ENCODE measurements around the gene BUD23. TPM values are rescaled to one million over a fixed set of nuclear protein-coding genes. Genes with fewer than 3 reads are reported as not detected.

The BUD23 gene
- total and polyA plus RNA-seq, 9 of the 15 experiments (the other 6 are each of a cell fraction or from before 2014, with no cell fraction given) = 79.5 to 270 (median 150) TPM

DNA sequence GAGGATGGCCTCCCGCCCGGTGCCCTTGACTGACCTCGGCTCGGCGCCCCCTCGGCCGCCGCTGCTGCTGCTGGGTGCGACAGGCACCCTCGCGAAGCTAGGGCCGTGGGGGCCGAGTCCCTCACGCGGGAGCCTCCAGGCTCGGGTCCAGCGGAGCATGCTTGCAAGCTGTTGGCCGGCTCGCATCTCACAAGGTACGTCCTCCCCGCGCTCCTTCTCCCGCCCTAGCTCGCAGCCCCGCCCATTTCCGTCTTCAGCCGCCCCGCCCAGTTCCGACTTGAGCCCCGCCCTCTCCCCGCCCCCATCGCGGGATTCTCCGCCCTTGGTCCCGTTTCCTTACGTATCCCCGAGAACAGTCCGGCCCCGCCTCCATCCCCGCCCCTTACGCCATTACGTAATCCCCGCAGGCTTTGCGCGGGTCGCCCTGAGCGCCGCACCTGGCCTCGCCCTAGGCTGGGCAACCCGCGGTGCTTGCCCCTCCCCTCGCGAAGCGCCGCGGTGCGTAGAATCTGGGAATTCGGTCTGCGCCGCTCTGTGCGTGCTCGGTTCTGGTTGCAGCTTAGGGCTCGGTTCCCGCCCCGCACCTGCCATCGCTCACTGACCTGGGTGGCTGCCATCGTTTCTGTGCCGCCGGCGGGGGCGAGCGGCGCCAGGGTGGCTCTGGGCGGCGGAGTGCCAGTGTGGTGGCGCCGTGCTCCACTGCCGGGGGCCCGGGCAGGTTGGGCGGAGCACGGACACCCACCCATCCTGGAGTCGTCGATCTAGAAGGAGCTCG, 55.4 kb downstream of the BUD23 start, which contains the start of gene ABHD11 (continued):
- TF ChIP-seq ZNF311 (CRISPR knock-in tag; IDR thresholded peaks at IDR 0.05) (no peak), MEF2A (IDR thresholded peaks at IDR 0.05; ENCODE audit: control insufficient read depth, low read depth, low read length) (no peak), C11orf30 (IDR thresholded peaks at IDR 0.05; ENCODE audit: low read depth) (no peak), RUNX1 (IDR thresholded peaks at IDR 0.05; ENCODE audit: low read depth) (0 out of 2 replicates have a peak, but pooled peaks have one; percentile 33), TBP (optimal IDR thresholded peaks at IDR 0.05; ENCODE audit: low read depth, low read length) (peak; percentile 62), HIVEP1 (CRISPR knock-in tag; IDR thresholded peaks at IDR 0.05) (no peak; the same call in 1 of the 2 replicates), FOS (IDR thresholded peaks at IDR 0.05; ENCODE audit: extremely low read depth, insufficient read length) (no peak), ZBTB26 (CRISPR knock-in tag; IDR thresholded peaks at IDR 0.05) (peak; percentile 4; the same call in 1 of the 2 replicates), AFF1 (IDR thresholded peaks at IDR 0.05; ENCODE audit: low read depth in 1 of 2, partially characterized antibody in 2 of 2) (no peak)
- TF ChIP-seq, protein P1, sequence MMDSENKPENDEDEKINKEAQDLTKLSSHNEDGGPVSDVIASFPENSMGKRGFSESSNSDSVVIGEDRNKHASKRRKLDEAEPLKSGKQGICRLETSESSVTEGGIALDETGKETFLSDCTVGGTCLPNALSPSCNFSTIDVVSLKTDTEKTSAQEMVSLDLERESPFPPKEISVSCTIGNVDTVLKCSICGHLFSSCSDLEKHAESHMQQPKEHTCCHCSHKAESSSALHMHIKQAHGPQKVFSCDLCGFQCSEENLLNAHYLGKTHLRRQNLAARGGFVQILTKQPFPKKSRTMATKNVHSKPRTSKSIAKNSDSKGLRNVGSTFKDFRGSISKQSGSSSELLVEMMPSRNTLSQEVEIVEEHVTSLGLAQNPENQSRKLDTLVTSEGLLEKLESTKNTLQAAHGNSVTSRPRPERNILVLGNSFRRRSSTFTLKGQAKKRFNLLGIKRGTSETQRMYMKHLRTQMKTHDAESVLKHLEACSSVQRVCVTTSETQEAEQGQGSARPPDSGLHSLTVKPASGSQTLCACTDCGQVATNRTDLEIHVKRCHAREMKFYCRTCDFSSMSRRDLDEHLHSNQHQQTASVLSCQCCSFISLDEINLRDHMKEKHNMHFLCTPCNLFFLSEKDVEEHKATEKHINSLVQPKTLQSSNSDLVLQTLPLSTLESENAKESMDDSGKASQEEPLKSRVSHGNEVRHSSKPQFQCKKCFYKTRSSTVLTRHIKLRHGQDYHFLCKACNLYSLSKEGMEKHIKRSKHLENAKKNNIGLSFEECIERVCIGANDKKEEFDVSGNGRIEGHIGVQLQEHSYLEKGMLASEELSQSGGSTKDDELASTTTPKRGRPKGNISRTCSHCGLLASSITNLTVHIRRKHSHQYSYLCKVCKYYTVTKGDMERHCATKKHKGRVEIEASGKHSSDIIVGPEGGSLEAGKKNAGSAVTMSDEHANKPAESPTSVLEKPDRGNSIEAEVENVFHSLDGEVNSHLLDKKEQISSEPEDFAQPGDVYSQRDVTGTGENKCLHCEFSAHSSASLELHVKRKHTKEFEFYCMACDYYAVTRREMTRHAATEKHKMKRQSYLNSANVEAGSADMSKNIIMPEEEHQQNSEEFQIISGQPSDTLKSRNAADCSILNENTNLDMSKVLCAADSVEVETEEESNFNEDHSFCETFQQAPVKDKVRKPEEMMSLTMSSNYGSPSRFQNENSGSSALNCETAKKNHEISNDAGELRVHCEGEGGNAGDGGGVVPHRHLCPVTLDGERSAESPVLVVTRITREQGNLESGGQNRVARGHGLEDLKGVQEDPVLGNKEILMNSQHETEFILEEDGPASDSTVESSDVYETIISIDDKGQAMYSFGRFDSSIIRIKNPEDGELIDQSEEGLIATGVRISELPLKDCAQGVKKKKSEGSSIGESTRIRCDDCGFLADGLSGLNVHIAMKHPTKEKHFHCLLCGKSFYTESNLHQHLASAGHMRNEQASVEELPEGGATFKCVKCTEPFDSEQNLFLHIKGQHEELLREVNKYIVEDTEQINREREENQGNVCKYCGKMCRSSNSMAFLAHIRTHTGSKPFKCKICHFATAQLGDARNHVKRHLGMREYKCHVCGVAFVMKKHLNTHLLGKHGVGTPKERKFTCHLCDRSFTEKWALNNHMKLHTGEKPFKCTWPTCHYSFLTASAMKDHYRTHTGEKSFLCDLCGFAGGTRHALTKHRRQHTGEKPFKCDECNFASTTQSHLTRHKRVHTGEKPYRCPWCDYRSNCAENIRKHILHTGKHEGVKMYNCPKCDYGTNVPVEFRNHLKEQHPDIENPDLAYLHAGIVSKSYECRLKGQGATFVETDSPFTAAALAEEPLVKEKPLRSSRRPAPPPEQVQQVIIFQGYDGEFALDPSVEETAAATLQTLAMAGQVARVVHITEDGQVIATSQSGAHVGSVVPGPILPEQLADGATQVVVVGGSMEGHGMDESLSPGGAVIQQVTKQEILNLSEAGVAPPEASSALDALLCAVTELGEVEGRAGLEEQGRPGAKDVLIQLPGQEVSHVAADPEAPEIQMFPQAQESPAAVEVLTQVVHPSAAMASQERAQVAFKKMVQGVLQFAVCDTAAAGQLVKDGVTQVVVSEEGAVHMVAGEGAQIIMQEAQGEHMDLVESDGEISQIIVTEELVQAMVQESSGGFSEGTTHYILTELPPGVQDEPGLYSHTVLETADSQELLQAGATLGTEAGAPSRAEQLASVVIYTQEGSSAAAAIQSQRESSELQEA (IDR thresholded peaks at IDR 0.05; ENCODE audit: low read depth) = no peak; the same call in 1 of the 2 replicates
